RWPE1 (cell line): Measurements from ENCODE around the gene AGPAT3.

Experiments used
- CTCF ChIA-PET: fragments of 350-600 bp; sonication (Branson Sonifier 250); formaldehyde crosslinking; extraction: SDS; loops from one replicate; lab custom pipeline; 2021; lab: Yijun Ruan, JAX
- POLR2A ChIA-PET: fragments of 400-600 bp; formaldehyde crosslinking; extraction: SDS; loops from one replicate; lab custom pipeline; 2020; ENCODE audit warnings: antibody characterized with exemption; ENCODE audit not compliant: low non-redundant PET; lab: Yijun Ruan, JAX
- DNase-seq: peaks from one replicate; pipeline ENCODE4 v3.0.0; 2012; ENCODE audit warnings: low spot score
- H3K27ac ChIP-seq: fragments of 450-650 bp; 2 replicates; pipeline ENCODE4 v1.5.1; 2017
- CTCF ChIP-seq: fragments of 450-650 bp; conservative IDR thresholded peaks from 2 replicates; pipeline ENCODE4 v1.5.1; 2017; ENCODE audit warnings: low read depth, mild to moderate bottlenecking

AGPAT3 gene

GRCh38 chr21:43825936-43826622 is 38.9 kb upstream of the AGPAT3 start:
- DNase-seq = no peak
- 0 out of 2 replicates have a peak, but pooled peaks have one; percentile 7 for TF ChIP-seq CTCF
- ChIA-PET POLR2A (no interaction called here), CTCF (interaction anchor here (0.6 to 0.9 kb wide), 3 partner anchors 10 to 29 kb away, joined by 3 to 4 read pairs (median 4); no protein-coding TSS in a partner anchor)
- no peak overlapping the region for H3K27ac ChIP-seq

- no peak for TF ChIP-seq CTCF
- DNase-seq = no peak
- H3K27ac ChIP-seq = peak overlapping the region; percentile 41
- CTCF ChIA-PET = interaction anchor here (0.6 kb wide), 1 partner anchor 28 kb away, joined by 3 read pairs; no protein-coding TSS in a partner anchor
- POLR2A ChIA-PET = no interaction called here
These were observed 38.4 kb upstream of the AGPAT3 start for GRCh38 chr21:43826623-43826974.

DNA sequence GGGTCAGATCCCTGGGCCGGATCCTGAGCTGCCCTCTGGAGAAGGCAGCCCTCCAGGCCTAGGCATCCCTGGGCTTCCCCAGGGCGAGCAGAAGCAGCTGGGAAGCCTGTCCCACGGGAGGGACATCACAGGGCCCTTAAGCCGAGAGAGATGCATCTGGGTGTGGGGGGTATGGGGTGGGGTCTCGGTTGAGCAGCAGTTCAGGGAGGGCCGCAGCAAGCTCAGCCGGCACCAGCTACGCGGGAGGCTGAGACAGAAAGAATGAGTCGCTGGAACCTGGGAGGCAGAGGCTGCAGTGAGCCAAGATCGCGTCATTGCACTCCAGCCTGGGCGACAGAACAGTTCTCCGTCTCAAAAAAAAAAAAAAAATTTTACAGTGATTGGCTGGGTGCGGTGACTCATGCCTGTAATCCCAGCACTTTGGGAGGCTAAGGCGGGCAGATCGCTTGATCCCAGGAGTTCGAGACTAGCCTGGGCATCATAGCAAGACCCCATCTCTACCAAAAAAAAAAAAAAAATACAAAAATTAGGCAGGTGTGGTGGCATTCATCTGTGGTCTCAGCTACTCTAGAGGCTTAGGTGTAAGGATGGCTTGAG is 37.9 kb upstream of the AGPAT3 start:
- ChIA-PET POLR2A (no interaction called here), CTCF (no interaction called here)
- DNase-seq = no peak
- peak overlapping the region; percentile 41 for H3K27ac ChIP-seq
- TF ChIP-seq CTCF = no peak

DNA sequence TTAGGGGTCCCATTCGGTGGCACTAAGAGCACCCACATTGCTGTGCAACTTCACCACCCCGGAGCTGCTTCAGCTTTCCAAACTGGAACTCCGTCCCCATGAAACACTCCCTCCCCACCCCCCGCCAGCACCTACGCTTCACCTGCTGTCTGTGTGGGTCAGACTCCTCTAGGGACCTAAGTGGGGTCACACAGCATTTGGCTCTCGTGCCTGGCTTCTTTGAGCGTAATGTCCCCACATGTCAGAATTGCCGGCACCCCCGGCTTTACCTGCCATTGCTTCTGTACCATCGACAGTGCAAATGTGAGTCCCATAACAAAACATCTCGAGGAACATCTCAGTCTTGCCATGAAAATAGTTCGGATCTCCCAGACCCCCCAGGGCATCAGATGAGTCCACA is 35.9 kb upstream of the AGPAT3 start:
- no peak overlapping the region for H3K27ac ChIP-seq
- ChIA-PET POLR2A (no interaction called here), CTCF (interaction anchor here (1.2 kb wide), 1 partner anchor 13 kb away, joined by 5 read pairs; no protein-coding TSS in a partner anchor)
- DNase-seq = no peak
- TF ChIP-seq CTCF = no peak

- TF ChIP-seq CTCF = no peak
- POLR2A ChIA-PET = no interaction called here
- CTCF ChIA-PET = interaction anchor here (1.2 kb wide), 1 partner anchor 13 kb away, joined by 5 read pairs; no protein-coding TSS in a partner anchor
- DNase-seq = no peak
- no peak overlapping the region for H3K27ac ChIP-seq
These were observed 35.4 kb upstream of the AGPAT3 start for GRCh38 chr21:43829575-43830119.

DNA sequence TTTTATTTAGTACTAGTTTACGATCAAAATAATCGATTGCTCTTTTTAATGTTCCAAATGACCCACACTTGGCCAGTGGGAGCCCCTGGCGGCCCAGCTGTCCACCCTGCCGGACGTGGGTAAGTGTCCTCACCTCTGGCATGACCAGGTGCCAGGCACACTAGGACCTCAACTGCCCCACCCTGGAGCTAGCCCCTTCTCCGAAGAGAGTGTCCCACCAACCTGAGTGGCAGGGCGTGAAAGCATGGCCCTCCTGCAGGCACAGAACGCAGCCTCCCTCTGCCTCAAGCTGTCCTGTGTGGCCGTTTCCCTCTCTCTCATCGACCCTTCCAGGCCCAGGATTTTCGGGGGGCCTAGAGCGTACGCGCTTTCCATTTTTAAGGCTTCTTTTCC is 32.9 kb upstream of the AGPAT3 start:
- POLR2A ChIA-PET = no interaction called here
- no peak for DNase-seq
- no peak for TF ChIP-seq CTCF
- no peak overlapping the region for H3K27ac ChIP-seq
- CTCF ChIA-PET = no interaction called here
